Activated naive CD8-positive, alpha-beta T cell (primary cell): ENCODE results near the gene DNAI4.
A peak's percentile ranks its signal among the peaks of the same experiment; 100 is the strongest.
"Not testable (repeated sequence)": the region's sequence is repeated elsewhere in the genome, so short reads cannot be mapped to it uniquely, and the experiment has no call there.

Experiments
- H3K27ac Mint-ChIP-seq: one replicate; pipeline ENCODE4 v1.8.0; 2021; ENCODE audit warnings: mixed read lengths
- H3K27me3 Mint-ChIP-seq: one replicate; pipeline ENCODE4 v1.8.0; 2021; ENCODE audit warnings: mixed read lengths
- H3K36me3 Mint-ChIP-seq: one replicate; pipeline ENCODE4 v1.8.0; 2021; ENCODE audit warnings: mixed read lengths
- H3K4me1 Mint-ChIP-seq: one replicate; pipeline ENCODE4 v1.8.0; 2021; ENCODE audit warnings: low read depth, mixed read lengths
- H3K4me3 Mint-ChIP-seq: one replicate; pipeline ENCODE4 v1.8.0; 2021; ENCODE audit warnings: mild to moderate bottlenecking, mixed read lengths
- H3K9me3 Mint-ChIP-seq: one replicate; pipeline ENCODE4 v1.8.0; 2021; ENCODE audit warnings: low read depth, mixed read lengths

Gene DNAI4

DNA sequence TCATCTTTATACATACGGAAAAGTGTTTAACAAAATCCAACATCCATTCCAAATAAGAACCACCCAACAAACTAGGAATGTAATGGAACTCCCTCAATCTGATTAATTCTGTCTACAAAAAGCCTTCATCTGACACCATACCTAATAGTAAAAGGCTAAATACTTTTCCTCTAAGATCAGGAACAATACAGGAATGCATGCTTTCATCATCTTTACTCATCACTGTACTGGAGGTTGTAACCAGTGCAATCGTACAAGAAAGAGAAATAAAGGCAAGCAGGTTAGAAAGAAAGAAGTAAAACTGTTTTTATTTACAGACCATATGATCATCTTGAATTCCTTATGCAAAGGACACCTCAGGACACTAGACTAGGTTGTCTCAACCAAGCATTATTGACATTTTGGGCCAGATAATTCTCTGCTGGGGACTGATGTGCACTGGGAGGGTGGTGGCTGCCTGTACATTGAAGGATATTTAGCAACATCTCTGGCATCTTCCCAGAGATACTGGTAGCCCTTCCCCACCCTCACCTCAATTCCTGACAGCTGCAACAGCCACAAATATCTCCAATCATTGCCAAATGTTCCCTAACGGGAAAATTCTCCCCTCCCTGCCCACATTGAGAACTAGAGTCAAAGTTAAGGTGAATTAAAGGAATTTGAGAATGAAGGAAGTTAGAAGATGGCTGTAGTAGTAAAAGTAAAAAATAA, 93.0 kb downstream of the DNAI4 start:
- Mint-ChIP-seq H3K4me3 (no peak overlapping the region), H3K4me1 (no peaks in the 10 kb centered on the region), H3K36me3 (peaks cover 2% of the 10 kb centered on the region), H3K27me3 (no peaks in the 10 kb centered on the region), H3K9me3 (no peaks in the 10 kb centered on the region), H3K27ac (no peak overlapping the region)

DNA sequence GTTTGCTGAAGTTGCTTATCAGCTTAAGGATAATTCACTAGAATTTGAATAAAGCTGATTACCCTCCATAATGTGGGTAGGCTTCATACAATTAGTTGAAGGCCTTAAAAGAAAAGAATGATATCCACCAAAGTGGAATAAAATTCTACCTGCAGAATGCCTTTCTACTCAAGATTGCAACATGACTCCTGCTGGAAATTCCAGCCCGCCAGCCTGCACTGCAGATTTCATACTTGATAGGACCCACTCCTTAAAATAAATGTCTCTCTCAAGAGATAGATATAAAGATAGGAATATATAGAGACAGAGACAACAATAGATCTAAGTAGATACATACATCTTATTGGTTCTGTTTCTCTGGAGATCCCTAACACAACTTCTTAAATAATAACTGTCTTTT, 99.9 kb downstream of the DNAI4 start:
- Mint-ChIP-seq H3K4me1 (no peaks in the 10 kb centered on the region), H3K27ac (no peak overlapping the region), H3K27me3 (no peaks in the 10 kb centered on the region), H3K4me3 (no peak overlapping the region), H3K9me3 (no peaks in the 10 kb centered on the region), H3K36me3 (no peaks in the 10 kb centered on the region)

DNA sequence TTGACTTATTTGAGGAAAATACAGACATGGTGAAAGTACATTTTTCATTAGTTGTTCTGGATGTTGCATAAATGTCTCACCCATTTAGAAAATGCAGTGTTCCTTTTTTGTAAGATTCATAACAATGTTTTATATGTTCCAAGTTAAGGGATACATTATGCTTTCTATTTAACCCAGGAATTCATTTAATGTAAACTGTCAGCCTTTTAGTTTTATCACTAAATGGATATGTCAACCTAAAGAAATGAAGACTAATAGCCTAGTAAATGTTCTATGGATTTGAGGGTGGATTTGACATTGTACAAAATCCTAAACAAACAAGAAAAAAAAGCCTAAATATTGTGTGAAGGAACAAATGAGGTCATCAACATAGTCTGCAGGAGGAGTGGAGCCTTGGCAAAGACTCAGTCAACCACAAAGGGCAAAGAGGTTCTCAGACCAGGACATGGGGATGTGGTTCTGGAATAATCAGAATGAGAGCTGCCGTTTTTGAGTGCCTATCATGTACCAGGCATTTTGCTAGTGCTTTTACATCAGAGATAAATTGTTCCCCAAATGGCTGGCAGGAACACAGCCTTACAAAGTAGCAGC, 114.8 kb downstream of the DNAI4 start:
- Mint-ChIP-seq H3K27ac (no peak overlapping the region), H3K36me3 (no peaks in the 10 kb centered on the region), H3K4me3 (no peak overlapping the region), H3K27me3 (no peaks in the 10 kb centered on the region), H3K9me3 (no peaks in the 10 kb centered on the region), H3K4me1 (no peaks in the 10 kb centered on the region)

DNA sequence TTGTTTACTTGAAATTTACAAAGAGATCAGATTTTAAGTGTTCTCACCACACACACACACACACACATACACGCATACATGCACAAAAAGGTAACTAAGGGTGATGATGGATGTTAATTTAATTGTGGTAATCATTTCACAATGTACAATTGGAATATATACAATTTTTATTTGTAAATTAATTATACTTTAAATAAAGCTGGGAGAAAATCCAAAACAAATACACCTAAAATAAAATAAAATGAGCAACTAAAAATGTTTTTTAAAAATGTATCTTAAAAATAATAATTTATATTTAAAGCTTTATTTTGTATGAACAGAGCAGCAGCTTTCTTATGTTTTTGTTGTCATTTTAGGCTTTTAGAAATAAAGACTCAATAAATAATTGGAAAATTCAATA, 115.4 kb downstream of the DNAI4 start:
- Mint-ChIP-seq H3K4me1 (no peaks in the 10 kb centered on the region), H3K9me3 (no peaks in the 10 kb centered on the region), H3K27me3 (no peaks in the 10 kb centered on the region), H3K27ac (no peak overlapping the region), H3K4me3 (no peak overlapping the region), H3K36me3 (no peaks in the 10 kb centered on the region)

DNA sequence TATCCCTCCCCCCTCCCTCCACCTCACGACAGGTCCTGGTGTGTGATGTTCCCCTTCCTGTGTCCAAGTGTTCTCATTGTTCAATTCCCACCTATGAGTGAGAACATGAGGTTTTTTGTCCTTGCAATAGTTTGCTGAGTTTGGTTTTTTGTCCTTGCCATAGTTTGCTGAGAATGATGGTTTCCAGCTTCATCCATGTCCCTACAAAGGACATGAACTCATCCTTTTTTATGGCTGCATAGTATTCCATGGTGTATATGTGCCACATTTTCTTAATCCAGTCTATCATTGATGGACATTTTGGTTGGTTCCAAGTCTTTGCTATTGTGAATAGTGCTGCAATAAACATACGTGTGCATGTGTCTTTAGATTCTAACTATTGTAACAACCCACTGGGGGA, 128.8 kb downstream of the DNAI4 start:
- H3K4me1 Mint-ChIP-seq, H3K36me3 Mint-ChIP-seq, H3K9me3 Mint-ChIP-seq, H3K27me3 Mint-ChIP-seq, H3K4me3 Mint-ChIP-seq, H3K27ac Mint-ChIP-seq: not testable (repeated sequence)

DNA sequence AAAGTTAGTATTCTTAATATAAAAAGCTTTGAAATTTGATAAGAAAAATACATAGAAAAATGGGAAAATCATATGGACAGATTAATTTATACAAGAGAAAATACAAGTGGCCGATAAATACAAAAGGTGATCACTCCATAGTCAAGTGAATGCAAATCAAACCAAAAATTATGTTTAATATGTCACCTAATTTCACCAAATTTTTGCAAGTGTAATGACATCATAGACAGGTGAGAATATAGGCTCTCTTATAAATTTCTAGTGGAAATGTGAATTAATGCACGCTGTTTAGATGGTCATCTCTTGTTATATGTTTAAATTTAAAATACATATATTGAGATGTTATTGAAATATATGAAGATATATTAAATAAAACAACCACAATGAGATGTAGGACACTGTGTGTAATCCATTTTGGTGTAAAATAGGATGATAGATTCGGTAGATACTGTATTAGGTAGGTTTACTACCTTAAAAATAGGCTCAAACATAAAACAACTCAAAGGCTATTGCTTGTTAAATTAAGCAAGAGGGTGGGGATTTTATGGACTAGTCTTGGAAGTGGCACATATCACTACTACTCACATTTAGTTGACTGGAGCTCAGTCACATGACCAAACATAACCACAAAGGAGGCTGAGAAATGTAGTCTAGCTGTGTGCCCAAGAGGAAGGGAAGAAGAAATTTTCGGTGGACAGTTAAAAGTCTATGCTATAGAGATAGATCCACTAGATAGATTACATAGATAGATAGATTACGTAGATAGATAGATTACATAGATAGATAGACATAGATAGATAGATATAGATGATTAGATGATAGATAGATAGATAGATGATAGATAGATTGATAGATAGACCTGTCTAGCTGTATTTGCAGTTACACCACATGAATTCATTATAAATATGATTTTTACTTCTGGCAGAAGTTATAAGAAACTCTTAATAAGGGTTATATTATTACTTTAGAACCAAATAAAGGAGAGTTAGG, 132.7 kb downstream of the DNAI4 start:
- no peaks in the 10 kb centered on the region for H3K36me3 Mint-ChIP-seq
- H3K9me3 Mint-ChIP-seq: no peaks in the 10 kb centered on the region
- H3K4me3 Mint-ChIP-seq: no peak overlapping the region
- no peaks in the 10 kb centered on the region for H3K27me3 Mint-ChIP-seq
- H3K4me1 Mint-ChIP-seq: peaks cover 21% of the 10 kb centered on the region
- no peak overlapping the region for H3K27ac Mint-ChIP-seq

DNA sequence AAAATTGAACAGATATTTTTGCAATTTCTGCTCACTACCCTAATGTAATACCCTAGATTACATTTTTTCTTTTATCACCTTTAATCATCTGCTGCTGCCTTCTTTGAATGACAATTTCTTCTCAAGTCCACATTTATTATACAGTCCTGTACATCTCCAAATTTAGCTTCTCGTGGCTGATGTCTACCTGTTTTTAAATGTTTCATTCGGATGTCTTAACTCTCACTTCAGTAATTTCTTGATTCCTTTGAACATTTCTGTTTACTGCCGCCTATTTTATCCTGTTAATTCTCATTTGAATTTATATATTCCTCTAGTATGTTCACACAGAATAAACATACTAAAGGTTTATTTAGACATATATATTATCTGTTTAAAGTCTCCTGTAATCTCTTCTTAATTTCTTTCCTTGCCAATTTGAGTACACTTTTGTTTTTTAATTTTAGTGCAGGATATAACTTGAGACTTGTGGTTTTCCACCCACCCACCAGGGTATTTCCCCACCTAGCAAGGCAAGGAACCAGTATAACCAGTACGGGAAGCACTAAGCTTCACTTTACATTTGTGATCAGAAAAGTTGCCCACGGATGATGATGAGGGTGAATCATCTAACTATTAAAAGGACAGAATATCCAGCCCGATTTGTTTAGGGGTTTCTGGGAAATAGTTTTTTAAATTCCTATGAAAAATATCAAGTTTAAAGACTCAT, 136.3 kb downstream of the DNAI4 start:
- Mint-ChIP-seq H3K27me3 (no peaks in the 10 kb centered on the region), H3K9me3 (no peaks in the 10 kb centered on the region), H3K4me3 (peak overlapping the region; percentile 76), H3K27ac (peak overlapping the region; percentile 82), H3K4me1 (peaks cover 28% of the 10 kb centered on the region), H3K36me3 (no peaks in the 10 kb centered on the region)

DNA sequence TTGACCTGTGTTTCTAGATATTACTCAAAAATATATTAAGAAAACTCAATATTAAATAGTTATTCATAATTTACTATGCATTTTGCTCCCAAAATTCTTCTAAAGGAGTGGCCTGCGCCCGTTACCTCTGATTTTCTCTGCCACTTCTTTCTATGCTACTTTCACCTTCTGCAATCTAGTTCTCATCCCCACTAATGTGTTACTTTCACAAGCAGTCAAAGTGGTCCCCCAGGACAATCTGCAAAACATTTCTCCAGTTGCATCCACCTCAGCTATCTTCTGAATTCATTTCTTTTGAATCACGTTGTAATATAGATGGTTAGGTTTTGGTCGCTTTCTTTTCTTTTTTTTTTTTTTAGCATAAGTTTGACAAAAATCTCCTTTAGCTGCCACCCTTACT, 137.0 kb downstream of the DNAI4 start:
- Mint-ChIP-seq H3K36me3 (no peaks in the 10 kb centered on the region), H3K9me3 (no peaks in the 10 kb centered on the region), H3K4me1 (peaks cover 28% of the 10 kb centered on the region), H3K27ac (peak overlapping the region; percentile 82), H3K27me3 (no peaks in the 10 kb centered on the region), H3K4me3 (peak overlapping the region; percentile 76)

DNA sequence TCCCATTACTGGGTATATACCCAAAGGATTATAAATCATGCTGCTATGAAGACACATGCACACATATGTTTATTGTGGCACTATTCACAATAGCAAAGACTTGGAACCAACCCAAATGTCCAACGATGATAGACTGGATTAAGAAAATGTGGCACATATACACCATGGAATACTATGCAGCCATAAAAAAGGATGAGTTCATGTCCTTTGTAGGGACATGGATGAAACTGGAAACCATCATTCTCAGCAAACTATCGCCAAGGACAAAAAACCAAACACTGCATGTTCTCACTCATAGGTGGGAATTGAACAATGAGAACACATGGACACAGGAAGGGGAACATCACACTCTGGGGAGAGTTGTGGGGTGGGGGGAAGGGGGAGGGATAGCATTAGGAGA, 138.9 kb downstream of the DNAI4 start:
- not testable (repeated sequence) for H3K9me3 Mint-ChIP-seq, H3K27me3 Mint-ChIP-seq, H3K27ac Mint-ChIP-seq, H3K36me3 Mint-ChIP-seq, H3K4me3 Mint-ChIP-seq
- peaks cover 25% of the 10 kb centered on the region for H3K4me1 Mint-ChIP-seq

DNA sequence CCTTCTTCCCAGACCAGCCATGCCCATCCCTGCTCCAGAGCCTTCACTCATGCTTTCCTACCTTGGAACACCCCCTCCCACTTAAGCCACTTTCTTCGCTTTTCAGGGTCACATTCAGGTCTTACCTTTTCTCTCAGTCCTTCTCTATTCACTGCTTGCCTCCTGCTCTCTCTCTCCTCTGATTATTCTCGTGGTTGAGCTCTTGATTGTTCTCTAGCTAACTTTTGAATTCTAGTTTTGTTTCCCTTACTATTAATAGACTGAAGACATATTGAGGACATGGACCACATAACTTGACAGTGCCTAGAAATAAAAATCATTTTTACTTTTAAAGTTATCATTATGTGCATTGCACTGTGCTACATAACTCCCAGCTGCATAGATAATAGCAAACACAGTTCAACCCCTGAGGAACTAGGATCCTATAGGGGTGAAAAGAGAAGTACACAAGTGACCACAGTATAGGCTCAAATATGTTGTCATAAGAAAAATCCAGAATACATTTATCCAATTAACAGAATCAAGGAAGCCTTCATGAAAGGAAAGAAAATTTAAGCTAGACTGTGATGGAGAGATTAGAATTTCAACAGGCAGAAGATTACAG, 145.1 kb downstream of the DNAI4 start:
- Mint-ChIP-seq H3K4me1 (no peaks in the 10 kb centered on the region), H3K27me3 (no peaks in the 10 kb centered on the region), H3K36me3 (no peaks in the 10 kb centered on the region), H3K4me3 (no peak overlapping the region), H3K9me3 (no peaks in the 10 kb centered on the region), H3K27ac (no peak overlapping the region)

DNA sequence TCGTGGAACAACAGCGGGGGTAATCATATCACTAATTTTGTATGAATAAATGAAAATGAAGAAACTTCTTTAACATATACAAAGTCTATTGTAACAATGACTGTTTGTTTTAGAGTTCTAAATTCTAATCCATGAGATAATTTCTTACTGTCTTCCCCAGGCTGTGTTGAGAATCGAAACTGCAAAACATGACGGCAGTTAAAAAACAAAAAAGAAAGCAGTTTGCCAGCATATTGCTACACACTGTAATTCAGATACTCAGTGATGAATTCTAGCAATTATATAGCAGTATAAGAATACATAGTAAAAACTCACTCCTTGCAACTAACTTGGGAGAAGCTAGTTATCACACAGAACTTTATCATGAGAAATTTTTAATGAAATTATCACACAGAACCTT, 145.7 kb downstream of the DNAI4 start:
- H3K27ac Mint-ChIP-seq: no peak overlapping the region
- H3K4me3 Mint-ChIP-seq: no peak overlapping the region
- no peaks in the 10 kb centered on the region for H3K4me1 Mint-ChIP-seq
- H3K27me3 Mint-ChIP-seq: no peaks in the 10 kb centered on the region
- H3K9me3 Mint-ChIP-seq: no peaks in the 10 kb centered on the region
- no peaks in the 10 kb centered on the region for H3K36me3 Mint-ChIP-seq

DNA sequence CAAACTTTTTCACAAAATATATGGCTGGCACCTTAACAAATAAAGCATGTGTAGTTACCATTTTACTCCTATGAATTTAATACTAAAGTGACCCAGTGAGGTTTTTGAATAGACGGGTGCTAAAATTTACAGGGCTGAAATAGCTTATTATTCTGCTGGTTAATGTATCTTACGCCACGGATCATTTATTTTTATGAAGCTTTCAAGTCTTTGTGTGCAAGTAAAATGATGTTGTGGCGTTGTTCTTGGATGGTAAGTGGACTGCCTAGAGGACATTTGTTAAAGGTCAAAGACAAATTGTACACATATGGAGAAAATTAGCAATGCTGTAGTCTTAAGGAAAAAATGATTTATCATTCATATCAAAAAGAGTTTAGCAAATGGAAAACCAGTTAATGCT, 146.4 kb downstream of the DNAI4 start:
- Mint-ChIP-seq H3K36me3 (no peaks in the 10 kb centered on the region), H3K4me1 (no peaks in the 10 kb centered on the region), H3K27ac (no peak overlapping the region), H3K27me3 (no peaks in the 10 kb centered on the region), H3K4me3 (no peak overlapping the region), H3K9me3 (no peaks in the 10 kb centered on the region)

DNA sequence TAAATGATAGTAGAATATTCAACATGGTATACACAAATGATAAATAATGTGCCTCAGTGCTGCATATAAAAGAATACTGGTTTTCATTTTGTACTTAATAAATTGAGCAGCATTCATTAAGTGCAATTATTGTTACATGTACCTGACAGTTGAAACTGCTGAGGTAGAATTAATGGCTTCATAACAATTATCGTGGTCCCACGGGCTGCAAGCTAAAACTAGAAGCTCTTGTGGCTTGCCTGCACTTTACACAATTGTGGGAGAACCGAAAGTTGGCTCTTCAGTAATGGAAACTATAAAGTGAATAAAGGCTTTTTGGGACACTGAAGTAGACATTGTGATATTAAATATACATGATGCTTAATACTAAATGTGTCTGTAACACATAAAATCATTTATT, 146.8 kb downstream of the DNAI4 start:
- H3K9me3 Mint-ChIP-seq: no peaks in the 10 kb centered on the region
- H3K4me3 Mint-ChIP-seq: no peak overlapping the region
- H3K36me3 Mint-ChIP-seq: no peaks in the 10 kb centered on the region
- no peak overlapping the region for H3K27ac Mint-ChIP-seq
- no peaks in the 10 kb centered on the region for H3K27me3 Mint-ChIP-seq
- H3K4me1 Mint-ChIP-seq: no peaks in the 10 kb centered on the region

DNA sequence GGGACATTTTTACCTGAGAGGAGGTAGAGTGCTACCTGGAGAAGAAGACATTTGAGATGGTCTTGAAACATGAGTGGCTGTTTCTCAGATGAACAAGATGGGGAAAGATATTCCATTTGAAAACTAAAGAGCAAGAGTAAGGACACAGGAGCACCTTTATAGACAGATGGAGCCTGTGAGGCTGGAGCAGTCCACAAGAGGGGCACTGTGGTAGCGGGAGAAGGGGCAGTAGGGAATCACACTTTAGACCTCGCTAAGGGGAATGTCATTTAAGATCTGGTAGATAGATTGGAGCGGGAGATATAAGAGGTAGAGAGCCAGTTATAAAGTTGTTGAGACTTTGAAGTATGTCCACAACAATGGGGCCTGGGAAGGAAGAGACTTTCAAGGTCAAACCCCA, 149.0 kb downstream of the DNAI4 start:
- no peak overlapping the region for H3K4me3 Mint-ChIP-seq
- peaks cover 7% of the 10 kb centered on the region for H3K4me1 Mint-ChIP-seq
- no peak overlapping the region for H3K27ac Mint-ChIP-seq
- H3K36me3 Mint-ChIP-seq: no peaks in the 10 kb centered on the region
- H3K27me3 Mint-ChIP-seq: no peaks in the 10 kb centered on the region
- no peaks in the 10 kb centered on the region for H3K9me3 Mint-ChIP-seq
